HG03196 (cell line): ENCODE data around the gene RANBP10.
A peak's percentile ranks its signal among the peaks of the same experiment; 100 is the strongest.
"Not testable (repeated sequence)": the region's sequence is repeated elsewhere in the genome, so short reads cannot be mapped to it uniquely, and the experiment has no call there.

Experiments
- ATAC-seq: cut with Tn5 transposase; IDR thresholded peaks from one replicate; pipeline ENCODE4 v1.9.1; 2021; ENCODE audit not compliant: unreplicated experiment

RANBP10 gene

GRCh38 chr16:67806428-67807147 lies at the start of gene RANBP10, which contains the start of gene TSNAXIP1:
Gene RANBP10 (minus strand): TSS chr16:67806560. CDS start chr16:67806536, 24 bp downstream.
Gene TSNAXIP1 (plus strand): TSS chr16:67806889. CDS start chr16:67807150, 261 bp downstream.
- peak; percentile 88 for ATAC-seq

- ATAC-seq: no peak
These were observed 49.4 kb upstream of the RANBP10 start for GRCh38 chr16:67855789-67856188.

- no peak for ATAC-seq
These were observed 47.3 kb upstream of the RANBP10 start for GRCh38 chr16:67853670-67854069.

- ATAC-seq: no peak
These were observed 41.8 kb upstream of the RANBP10 start for GRCh38 chr16:67848118-67848517.

- peak; percentile 34 for ATAC-seq
These were observed 40.9 kb upstream of the RANBP10 start, which contains the start of gene CENPT for GRCh38 chr16:67847064-67847861. Gene CENPT (minus strand): TSS chr16:67847693. CDS start chr16:67833859, 13,834 bp downstream.

- peak; percentile 44 for ATAC-seq
These were observed 40.1 kb upstream of the RANBP10 start, which contains the start of gene NUTF2 for GRCh38 chr16:67846320-67847063. Gene NUTF2 (plus strand): TSS chr16:67846933. CDS start chr16:67865131, 18,198 bp downstream.

GRCh38 chr16:67846063-67846319 lies 39.6 kb upstream of the RANBP10 start:
- no peak for ATAC-seq

GRCh38 chr16:67845291-67846062 lies 39.1 kb upstream of the RANBP10 start:
- no peak for ATAC-seq

- ATAC-seq: no peak
These were observed 38.1 kb upstream of the RANBP10 start for GRCh38 chr16:67844497-67844896.

- ATAC-seq: no peak
These were observed 37.0 kb upstream of the RANBP10 start for GRCh38 chr16:67843343-67843765.

- peak; percentile 6 for ATAC-seq
These were observed 36.4 kb upstream of the RANBP10 start for GRCh38 chr16:67842509-67843342.

- ATAC-seq: peak; percentile 45
These were observed 35.6 kb upstream of the RANBP10 start, which contains the start of gene THAP11 for GRCh38 chr16:67841816-67842508. Gene THAP11 (plus strand): TSS chr16:67842320. CDS start chr16:67842555, 235 bp downstream.

- no peak for ATAC-seq
These were observed 34.9 kb upstream of the RANBP10 start for GRCh38 chr16:67841198-67841815.

GRCh38 chr16:67837811-67838210 lies 31.5 kb upstream of the RANBP10 start:
- no peak for ATAC-seq

GRCh38 chr16:67837190-67837589 lies 30.8 kb upstream of the RANBP10 start:
- not testable (repeated sequence) for ATAC-seq

- ATAC-seq: no peak
These were observed 27.9 kb upstream of the RANBP10 start for GRCh38 chr16:67834242-67834614.

- ATAC-seq: peak; percentile 93
These were observed 27.3 kb upstream of the RANBP10 start for GRCh38 chr16:67833415-67834241.

GRCh38 chr16:67833030-67833414 lies 26.7 kb upstream of the RANBP10 start:
- ATAC-seq: no peak
